ENCODE data around the gene OR5K3.

GRCh38 chr3:98398513-98398912, 8.0 kb downstream of the OR5K3 start:
- TF ChIP-seq EP300 (IDR thresholded peaks at IDR 0.05) = no peak
- TF ChIP-seq CTCF (IDR thresholded peaks at IDR 0.05) = no peak
- no peak for TF ChIP-seq POLR2A (IDR thresholded peaks at IDR 0.05)

Data from upper lobe of left lung (tissue), 4 donors.